ENCODE data around the gene C6orf132.

The C6orf132 gene

GRCh38 chr6:42142118-42142835 is at the start of gene C6orf132:
Gene C6orf132 (minus strand): TSS chr6:42142620. CDS start chr6:42142444, 176 bp downstream.
- Histone ChIP-seq H3K36me3 (ENCODE audit: insufficient read depth) (no peaks in the 10 kb centered on the region), H3K27ac (no peak within 1 kb of the TSS), H3K9ac (no peak within 1 kb of the TSS), H3K4me2 (no peak within 1 kb of the TSS), H3K79me2 (ENCODE audit: insufficient read depth, low read depth) (no peaks in the 10 kb centered on the region), H3K4me1 (ENCODE audit: low read depth, poor library complexity, severe bottlenecking) (no peaks in the 10 kb centered on the region), H3K4me3 (IDR thresholded peaks at IDR 0.05; ENCODE audit: insufficient read depth, low read depth, low read length) (no peak within 1 kb of the TSS), H3K27me3 (ENCODE audit: insufficient read depth, low read depth) (no peaks in the 10 kb centered on the region), H2AFZ (ENCODE audit: low read depth) (no peak within 1 kb of the TSS), H4K20me1 (ENCODE audit: insufficient read depth) (no peaks in the 10 kb centered on the region)
- no peak for TF ChIP-seq CTCF (conservative IDR thresholded peaks at IDR 0.05; ENCODE audit: low read depth, low read length)

- H3K4me1 ChIP-seq (ENCODE audit: low read depth, poor library complexity, severe bottlenecking): no peaks in the 10 kb centered on the region
- H3K4me3 ChIP-seq (IDR thresholded peaks at IDR 0.05; ENCODE audit: insufficient read depth, low read depth, low read length): no peak overlapping the region
- no peak overlapping the region for H3K9ac ChIP-seq
- H4K20me1 ChIP-seq (ENCODE audit: insufficient read depth): no peaks in the 10 kb centered on the region
- no peak overlapping the region for H3K27ac ChIP-seq
- no peak overlapping the region for H2AFZ ChIP-seq (ENCODE audit: low read depth)
- H3K27me3 ChIP-seq (ENCODE audit: insufficient read depth, low read depth): no peaks in the 10 kb centered on the region
- no peak for TF ChIP-seq CTCF (conservative IDR thresholded peaks at IDR 0.05; ENCODE audit: low read depth, low read length)
- H3K36me3 ChIP-seq (ENCODE audit: insufficient read depth): no peaks in the 10 kb centered on the region
- no peaks in the 10 kb centered on the region for H3K79me2 ChIP-seq (ENCODE audit: insufficient read depth, low read depth)
- H3K4me2 ChIP-seq: no peak overlapping the region
These were observed 48.2 kb upstream of the C6orf132 start for GRCh38 chr6:42190554-42191183.

DNA sequence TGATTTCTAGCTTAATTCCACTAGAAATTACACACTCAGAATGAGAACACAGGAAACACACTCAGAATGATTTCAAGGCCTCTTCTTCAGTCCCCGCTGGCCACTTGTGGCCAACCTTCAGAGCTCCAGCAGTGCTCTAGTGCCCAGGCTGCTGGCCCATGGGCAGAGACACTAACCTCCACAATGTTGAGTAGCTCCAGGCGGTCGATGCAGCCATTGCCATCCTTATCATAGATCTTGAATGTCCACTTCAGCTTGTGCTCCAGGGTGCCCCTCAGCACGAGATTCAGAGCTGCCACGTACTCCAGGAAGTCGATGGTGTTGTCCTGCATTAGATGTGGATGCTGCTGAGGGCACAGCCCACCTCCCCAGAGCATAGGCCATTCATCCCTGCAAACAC is 46.0 kb upstream of the C6orf132 start:
- no peak overlapping the region for H3K27ac ChIP-seq
- no peak overlapping the region for H3K4me3 ChIP-seq (IDR thresholded peaks at IDR 0.05; ENCODE audit: insufficient read depth, low read depth, low read length)
- H3K79me2 ChIP-seq (ENCODE audit: insufficient read depth, low read depth): no peaks in the 10 kb centered on the region
- H3K9ac ChIP-seq: no peak overlapping the region
- H3K4me2 ChIP-seq: no peak overlapping the region
- no peaks in the 10 kb centered on the region for H3K27me3 ChIP-seq (ENCODE audit: insufficient read depth, low read depth)
- no peaks in the 10 kb centered on the region for H4K20me1 ChIP-seq (ENCODE audit: insufficient read depth)
- H2AFZ ChIP-seq (ENCODE audit: low read depth): no peak overlapping the region
- no peaks in the 10 kb centered on the region for H3K4me1 ChIP-seq (ENCODE audit: low read depth, poor library complexity, severe bottlenecking)
- TF ChIP-seq CTCF (conservative IDR thresholded peaks at IDR 0.05; ENCODE audit: low read depth, low read length): no peak
- H3K36me3 ChIP-seq (ENCODE audit: insufficient read depth): no peaks in the 10 kb centered on the region

DNA sequence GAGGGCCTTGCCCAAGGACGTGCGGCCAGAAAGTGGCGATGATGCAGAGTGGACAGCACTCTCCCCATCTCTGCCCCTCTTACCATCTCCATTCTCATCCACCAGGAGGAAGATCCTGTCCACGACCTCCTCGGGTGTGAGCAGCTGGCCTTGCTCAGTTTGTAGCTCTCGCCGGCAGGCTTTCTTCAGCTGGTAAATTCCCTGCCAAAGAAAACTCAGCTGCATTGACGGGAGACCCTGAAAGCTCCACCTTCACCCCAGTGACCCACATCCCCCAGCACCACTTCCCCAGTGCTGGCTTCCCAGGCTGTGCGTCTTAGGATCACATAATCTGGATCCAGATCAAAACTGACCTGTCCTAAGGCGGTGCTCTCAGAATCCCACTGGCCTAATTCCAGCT is 43.2 kb upstream of the C6orf132 start:
- Histone ChIP-seq H3K4me3 (IDR thresholded peaks at IDR 0.05; ENCODE audit: insufficient read depth, low read depth, low read length) (no peak overlapping the region), H3K79me2 (ENCODE audit: insufficient read depth, low read depth) (no peaks in the 10 kb centered on the region), H3K4me1 (ENCODE audit: low read depth, poor library complexity, severe bottlenecking) (no peaks in the 10 kb centered on the region), H3K27ac (no peak overlapping the region), H3K4me2 (no peak overlapping the region), H3K9ac (no peak overlapping the region), H3K36me3 (ENCODE audit: insufficient read depth) (no peaks in the 10 kb centered on the region), H4K20me1 (ENCODE audit: insufficient read depth) (no peaks in the 10 kb centered on the region), H2AFZ (ENCODE audit: low read depth) (no peak overlapping the region), H3K27me3 (ENCODE audit: insufficient read depth, low read depth) (no peaks in the 10 kb centered on the region)
- no peak for TF ChIP-seq CTCF (conservative IDR thresholded peaks at IDR 0.05; ENCODE audit: low read depth, low read length)
